Tibial nerve (tissue), 4 donors: ENCODE results near the gene HIKESHI.

ENCODE experiments used
- CTCF ChIP-seq, 5 experiments: fragments of 200-600 bp in 3 of 5; fragments of 450-650 bp in 2 of 5; sonication (generic) in 3 of 5; IDR thresholded peaks; one replicate each; pipeline ENCODE4 v1.5.1; 2016 to 2019; ENCODE audit warnings: antibody characterized with exemption in 5 of 5, mild to moderate bottlenecking in 3 of 5, moderate library complexity in 2 of 5
- EP300 ChIP-seq, 2 donors: sonication (generic); formaldehyde crosslinking; IDR thresholded peaks; one replicate each; pipeline ENCODE4 v1.6.1; 2017; ENCODE audit warnings: antibody characterized with exemption in 2 of 2, mild to moderate bottlenecking in 1 of 2

GRCh38 chr11:86274503-86274902 is 27.5 kb upstream of the HIKESHI start:
- TF ChIP-seq CTCF (IDR thresholded peaks at IDR 0.05): no peak
- no peak for TF ChIP-seq EP300 (IDR thresholded peaks at IDR 0.05)
